HG03439 (cell line): ENCODE data around the gene CROCC2.

Experiments used
- ATAC-seq: cut with Tn5 transposase; IDR thresholded peaks from one replicate; pipeline ENCODE4 v1.9.1; 2021; ENCODE audit warnings: mild to moderate bottlenecking, moderate library complexity; ENCODE audit not compliant: unreplicated experiment

CROCC2 gene

GRCh38 chr2:240904216-240905175, 1.6 kb upstream of the CROCC2 start:
- ATAC-seq: no peak

DNA sequence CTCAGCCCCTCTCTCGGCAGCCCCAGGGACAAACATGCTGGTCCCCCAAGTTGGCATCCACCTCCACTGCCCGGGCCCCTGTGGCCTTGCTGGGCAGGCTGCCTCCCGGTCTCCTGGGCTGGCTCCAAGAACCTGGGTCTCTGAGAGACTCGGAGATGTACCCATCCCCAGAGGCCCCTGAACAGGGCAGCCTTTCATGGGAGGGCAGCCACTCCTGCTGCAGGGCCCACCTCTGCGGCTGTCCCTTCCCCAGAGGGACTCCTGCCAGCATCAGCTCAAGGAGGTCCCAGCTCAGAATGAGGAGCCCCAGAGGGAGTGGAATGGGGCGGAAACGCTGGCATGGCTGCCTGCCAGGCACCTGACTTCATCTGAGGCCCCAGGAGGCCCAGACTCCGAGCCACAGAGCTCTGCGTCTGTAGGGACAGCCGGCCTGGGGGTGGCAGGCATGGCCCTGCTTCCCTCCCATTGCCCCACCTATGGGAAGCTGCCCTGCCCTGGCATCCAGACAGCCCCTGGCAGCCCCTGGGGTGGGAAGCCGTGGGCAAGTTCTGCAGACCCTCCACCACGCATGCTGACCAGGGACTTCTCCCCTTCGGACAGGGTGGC, 857 bp upstream of the CROCC2 start:
- ATAC-seq: no peak

DNA sequence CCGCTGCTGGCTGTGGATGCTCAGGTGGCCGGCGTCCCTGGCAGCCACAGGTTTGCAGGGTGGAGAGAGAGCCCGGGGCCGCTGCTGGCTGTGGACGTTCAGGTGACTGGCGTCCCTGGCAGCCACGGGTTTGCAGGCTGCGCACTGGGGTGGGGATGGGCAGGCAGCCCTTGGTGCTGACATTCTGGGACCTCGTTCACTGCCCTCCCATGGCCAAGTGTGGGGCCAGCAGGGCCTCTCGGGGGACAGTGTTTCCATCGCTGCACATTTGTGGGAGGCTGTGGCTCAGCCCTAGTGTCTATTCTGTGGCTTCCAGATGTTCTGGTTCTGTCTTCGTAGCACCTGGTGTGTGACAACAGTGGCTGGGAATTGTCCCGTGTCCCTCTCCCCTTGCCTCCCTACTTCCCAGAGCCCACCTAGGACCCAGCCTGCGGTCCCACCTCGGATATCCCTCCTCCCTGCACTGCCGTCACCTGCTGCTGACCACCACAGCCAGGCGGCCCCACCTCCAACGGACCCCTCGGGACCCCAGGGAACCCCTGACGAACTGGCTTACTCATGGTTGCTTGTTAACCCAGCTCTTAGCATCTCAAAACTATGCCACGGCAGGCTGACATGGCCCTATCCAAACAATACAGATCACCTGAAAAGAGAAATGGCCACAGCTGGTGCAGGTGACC, 915 bp downstream of the CROCC2 start:
- no peak for ATAC-seq

- no peak for ATAC-seq
These were observed 3.3 kb downstream of the CROCC2 start for GRCh38 chr2:240909216-240909974.

DNA sequence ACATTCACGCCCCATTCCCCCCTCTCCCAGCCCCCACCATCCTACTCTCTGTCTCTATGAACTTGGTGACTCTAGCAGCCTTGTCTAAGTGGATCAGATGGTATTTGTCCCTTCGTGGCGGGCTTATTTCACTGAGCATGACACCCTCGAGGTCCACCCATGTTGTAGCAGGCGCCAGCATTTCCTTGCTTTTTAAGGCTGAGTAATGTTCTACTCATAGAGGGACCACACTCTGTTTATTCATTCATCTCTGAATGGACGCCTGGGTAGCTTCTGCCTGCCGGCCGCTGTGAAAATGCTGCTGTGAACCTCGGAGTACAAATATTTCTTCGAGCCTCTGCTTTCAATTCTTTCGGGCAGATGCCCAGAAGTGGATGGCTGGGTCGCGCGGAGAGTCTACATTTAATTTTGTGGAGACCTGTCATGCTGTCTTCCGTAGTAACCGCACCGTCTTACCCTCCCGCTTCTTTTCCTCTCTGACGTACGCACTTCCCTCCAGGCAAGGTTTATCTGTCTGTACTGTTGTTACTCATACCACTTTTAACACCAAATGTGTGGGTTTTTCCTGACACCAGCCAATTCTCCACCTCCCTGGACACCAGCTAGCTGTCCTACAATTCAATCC, 5.6 kb downstream of the CROCC2 start:
- ATAC-seq: no peak

DNA sequence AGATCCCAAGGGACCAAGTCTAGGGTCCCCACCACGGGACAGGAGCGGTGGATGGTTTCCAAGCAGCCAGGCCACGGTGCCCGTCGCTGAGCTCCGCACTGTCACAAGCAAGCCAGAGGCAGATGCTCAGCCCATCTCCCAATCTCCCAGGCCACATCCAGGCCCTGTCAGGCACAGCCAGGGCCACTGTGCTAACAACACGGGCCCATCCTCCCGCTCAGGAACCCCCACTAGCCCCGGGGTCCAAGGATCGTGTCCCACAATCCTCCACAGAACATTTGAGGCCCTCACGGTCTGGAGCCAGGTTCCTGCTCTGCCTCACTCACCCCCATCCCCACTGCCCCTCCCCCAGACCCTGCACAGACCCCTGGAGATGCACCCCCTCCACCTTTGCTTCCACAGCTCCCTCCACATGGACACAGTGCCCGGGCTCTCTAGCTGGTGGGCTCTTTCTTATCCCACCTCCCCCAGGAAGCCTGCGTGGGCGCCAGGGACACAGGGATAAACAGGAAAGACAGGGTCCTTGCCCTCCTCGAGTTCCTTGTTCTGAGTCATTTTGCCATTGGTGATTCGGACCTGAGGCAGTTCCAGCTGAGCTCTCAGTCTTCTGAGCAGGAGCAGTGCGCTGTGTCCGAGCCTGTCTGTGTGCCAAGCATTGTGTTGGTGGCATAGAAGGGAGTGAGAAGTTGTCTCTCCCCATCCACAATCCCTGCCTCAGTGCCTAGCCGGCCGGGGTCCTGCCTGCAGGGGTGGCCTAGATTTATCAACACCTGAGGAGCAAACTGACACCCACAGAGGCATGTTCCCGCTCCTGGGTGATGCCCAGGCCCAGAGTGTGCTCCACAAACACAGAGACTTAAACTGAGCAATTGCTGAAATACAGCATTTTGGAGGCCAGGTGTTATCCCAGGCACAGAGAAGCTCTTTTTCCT, 7.0 kb downstream of the CROCC2 start:
- ATAC-seq: no peak

DNA sequence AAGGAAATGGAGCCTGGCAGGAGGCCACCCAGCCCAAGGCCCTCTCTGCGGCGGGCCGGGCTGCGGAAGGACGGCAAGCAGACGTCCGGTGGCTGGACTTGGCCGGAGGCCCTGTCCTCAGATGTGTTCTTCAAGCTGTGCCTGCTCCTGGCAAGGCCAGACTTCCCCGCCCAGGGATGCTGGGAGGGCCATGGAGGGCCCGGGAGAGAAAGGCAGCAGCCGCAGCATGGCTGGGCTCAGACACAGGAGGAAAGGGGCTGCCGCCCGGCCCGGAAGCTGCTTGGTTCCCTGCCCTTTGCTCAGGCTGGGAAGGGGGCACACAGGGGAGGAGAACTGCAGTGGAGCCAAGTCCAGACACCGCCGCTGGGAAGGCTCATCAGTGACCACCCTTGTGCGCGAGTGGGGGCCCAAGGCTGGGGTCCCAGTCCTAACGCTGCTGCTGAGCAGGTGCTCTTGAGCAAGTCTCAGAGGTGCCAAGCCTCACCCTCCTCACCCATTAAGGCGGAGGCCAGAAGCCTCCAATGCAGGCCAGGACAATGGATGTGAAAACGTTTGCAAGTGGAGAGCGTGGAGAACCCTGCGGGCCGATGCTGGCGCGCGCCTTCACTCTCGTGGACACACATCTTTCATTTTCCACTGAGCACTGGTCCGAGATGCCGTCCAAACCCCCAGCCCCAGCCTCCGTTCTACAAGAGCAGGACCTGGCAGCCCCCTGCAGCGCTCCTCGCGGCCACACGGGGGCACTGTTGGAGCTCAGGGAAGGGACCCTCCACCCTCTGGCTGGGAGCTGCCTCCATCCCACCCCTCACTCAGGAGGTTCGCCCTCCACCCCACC, 7.9 kb downstream of the CROCC2 start:
- ATAC-seq: no peak

DNA sequence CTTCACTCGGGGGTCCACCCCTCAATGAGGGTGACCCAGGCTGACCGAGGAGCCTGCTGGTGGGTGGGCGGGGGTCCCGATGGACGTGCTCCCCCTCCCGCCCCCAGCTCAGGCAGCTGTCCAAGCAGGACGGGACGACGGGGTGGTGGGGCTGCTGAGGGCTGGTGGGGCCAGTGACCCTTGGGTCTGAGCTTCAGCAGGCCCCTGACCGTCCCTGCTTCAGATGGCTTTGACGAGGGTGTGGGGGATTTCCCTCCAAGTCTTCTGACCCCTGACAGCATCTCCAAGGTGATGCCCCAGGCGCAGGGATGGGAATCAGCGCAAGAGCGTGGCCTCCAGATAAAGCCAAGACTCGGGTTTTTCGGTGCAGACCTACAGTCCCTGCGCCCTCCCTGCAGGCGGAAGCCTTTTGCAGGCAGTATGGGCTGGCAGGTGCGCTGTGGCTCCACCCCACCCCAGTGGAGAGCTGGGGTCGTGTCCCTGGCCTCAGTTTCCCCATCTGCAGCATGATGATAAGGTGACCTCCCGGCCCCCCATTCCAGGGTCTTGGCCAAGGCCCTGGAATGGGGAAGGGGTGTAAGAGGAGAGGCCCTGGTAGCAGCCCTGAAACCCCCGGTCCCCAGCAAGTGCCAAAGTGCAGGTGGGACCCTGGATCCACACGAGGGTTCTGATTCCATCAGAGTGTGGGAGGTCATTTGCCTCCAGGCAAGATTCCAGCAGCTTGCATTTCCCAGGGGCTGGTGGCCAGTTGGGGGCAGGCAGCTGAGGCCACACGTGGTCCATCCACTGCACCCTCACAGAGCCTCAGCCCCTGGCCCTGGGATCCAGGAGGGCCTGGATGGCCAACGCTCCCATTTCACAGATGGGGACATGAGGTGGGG, 8.7 kb downstream of the CROCC2 start:
- no peak for ATAC-seq

GRCh38 chr2:240915526-240916341, 9.6 kb downstream of the CROCC2 start:
- no peak for ATAC-seq

DNA sequence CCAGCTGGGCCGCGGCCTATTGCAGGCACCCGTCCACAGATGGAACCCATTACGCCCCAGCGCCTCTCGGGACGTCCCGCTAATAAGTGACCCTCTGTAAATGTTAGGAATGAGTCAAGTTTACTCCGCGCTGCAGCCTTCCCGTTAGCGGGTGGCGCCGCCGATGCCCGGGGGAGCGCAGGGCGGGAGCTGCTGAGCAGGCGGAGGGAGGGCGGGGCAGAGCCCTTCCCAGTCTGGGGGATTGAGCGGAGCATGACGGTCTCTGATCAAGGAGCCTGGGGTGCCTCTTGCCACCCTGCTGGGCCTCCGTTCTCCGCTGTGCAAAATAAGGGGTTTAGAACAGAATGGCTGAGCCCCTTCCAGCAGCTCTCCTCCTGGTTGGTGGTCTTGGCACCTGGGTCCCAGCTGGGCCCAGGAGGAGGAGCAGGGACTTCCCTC, 10.5 kb downstream of the CROCC2 start:
- no peak for ATAC-seq

DNA sequence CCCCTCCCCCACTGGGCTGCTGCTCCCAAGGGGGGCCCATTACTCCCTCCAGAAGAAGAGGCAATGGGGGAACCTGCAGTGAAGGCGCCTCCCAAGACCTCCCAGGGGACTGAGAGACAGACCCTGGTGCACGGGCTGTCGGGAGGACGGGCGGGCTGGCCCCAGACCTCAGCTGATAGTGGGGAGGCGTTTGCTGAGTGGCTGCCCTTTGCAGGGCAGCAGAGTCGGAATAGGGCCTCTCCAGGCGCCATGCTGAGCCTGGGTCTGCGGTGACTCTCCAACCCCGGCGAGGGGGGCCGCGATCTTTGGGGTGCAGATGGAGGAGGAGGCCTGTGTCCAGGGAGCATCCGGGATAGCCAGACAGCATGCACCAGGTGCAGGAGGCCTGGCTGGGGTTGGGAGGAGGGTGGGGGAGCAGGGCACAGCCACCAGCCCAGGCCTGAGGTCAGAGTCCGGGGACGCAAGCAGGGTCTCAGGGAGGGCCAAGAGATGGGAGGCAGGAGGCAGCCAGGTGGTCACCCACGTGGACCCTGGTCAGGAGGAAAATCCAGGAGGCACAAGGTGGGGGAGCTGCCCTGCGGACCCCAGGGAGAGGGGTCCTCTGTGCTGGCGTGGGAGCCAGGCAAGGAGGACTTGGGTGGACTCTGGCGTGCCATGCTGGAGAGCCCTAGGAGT, 11.0 kb downstream of the CROCC2 start:
- ATAC-seq: no peak

- ATAC-seq: no peak
These were observed 11.6 kb downstream of the CROCC2 start for GRCh38 chr2:240917684-240918257.

DNA sequence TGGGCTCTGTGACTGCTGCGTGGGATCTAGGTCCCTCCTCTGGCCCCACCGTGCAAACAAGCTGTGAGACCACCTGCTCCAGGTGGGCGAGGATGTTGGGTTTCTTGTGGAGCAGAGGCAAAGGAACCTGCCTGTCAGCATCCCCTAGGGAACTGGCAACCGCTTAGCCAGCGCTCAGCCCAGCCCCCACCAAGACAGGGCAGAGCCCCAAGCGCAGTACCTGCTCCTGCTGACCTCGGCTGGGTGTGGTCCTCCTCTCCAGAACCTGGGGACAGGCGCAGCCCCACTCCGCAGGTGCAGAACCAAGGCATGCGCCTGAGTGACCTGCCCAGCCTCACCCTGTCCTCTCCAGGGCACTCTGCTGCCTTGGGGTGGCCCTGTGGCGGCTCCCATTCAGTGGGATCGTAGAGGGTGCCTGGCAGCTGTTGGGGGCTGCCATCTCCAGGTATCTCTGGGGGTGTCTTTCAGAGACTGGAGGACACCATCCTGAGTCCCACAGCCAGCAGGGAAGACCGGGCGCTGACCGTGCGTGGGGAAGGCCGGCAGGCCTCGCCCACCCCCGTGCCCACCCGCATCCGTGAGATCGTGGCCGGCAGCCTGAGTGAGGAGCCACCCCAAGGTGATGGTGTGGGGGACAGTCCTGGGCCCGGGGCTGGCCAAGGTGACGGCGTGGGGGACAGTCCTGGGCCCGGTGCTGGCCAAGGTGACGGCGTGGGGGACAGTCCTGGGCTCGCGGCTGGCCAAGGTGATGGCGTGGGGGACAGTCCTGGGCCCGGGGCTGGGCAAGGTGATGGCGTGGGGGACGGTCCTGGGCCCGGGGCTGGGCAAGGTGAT, 12.3 kb downstream of the CROCC2 start:
- no peak for ATAC-seq

GRCh38 chr2:240919161-240919781, 13.1 kb downstream of the CROCC2 start:
- no peak for ATAC-seq
